WTC11 (cell line): ENCODE measurements around the gene UPP1. TPM values are rescaled to one million over a fixed set of nuclear protein-coding genes. Genes with fewer than 3 reads are reported as not detected.
"Not testable (repeated sequence)": the region's sequence is repeated elsewhere in the genome, so short reads cannot be mapped to it uniquely, and the experiment has no call there.

ENCODE experiments used
- ATAC-seq: fragments of 200-7000 bp; cut with Tn5 transposase; 2 replicates; pipeline ENCODE4 v1.10.0; 2021; ENCODE audit warnings: mild to moderate bottlenecking, moderate library complexity
- CTCF ChIA-PET: fragments of 300-600 bp; sonication (Branson Sonifier 250); formaldehyde crosslinking; loops from one replicate; lab custom pipeline; 2021; ENCODE audit warnings: antibody characterized with exemption; lab: Charles Lee
- POLR2A ChIA-PET: fragments of 350-600 bp; sonication (Branson Sonifier 250); formaldehyde crosslinking; loops from one replicate; lab custom pipeline; 2021; ENCODE audit warnings: antibody characterized with exemption; lab: Charles Lee
- DNase-seq: peaks from one replicate; pipeline ENCODE4 v3.0.0; 2021; ENCODE audit warnings: low spot score
- H3K27ac Mint-ChIP-seq: 2 replicates; pipeline ENCODE4 v1.8.0; 2021; ENCODE audit warnings: mixed read lengths
- H3K27me3 Mint-ChIP-seq: 2 replicates; pipeline ENCODE4 v1.8.0; 2021; ENCODE audit warnings: low read depth, mild to moderate bottlenecking, moderate library complexity, mixed read lengths
- H3K36me3 Mint-ChIP-seq: 2 replicates; pipeline ENCODE4 v1.8.0; 2021; ENCODE audit warnings: mixed read lengths
- H3K4me1 Mint-ChIP-seq: 2 replicates; pipeline ENCODE4 v1.8.0; 2022; ENCODE audit warnings: mixed read lengths
- H3K4me3 Mint-ChIP-seq: 2 replicates; pipeline ENCODE4 v1.8.0; 2021; ENCODE audit warnings: mild to moderate bottlenecking, moderate library complexity, mixed read lengths
- H3K9me3 Mint-ChIP-seq: 2 replicates; pipeline ENCODE4 v1.8.0; 2021; ENCODE audit warnings: mixed read lengths
- CREB1 ChIP-seq: sonication (generic); formaldehyde crosslinking; IDR thresholded peaks from 2 replicates; pipeline ENCODE4 v1.8.0; 2023; ENCODE audit warnings: mild to moderate bottlenecking, missing genetic modification reagents
- ELF4 ChIP-seq: sonication (generic); formaldehyde crosslinking; IDR thresholded peaks from 2 replicates; pipeline ENCODE4 v1.8.1; 2022; ENCODE audit warnings: low read depth, mild to moderate bottlenecking, moderate library complexity, missing genetic modification reagents
- ERG ChIP-seq: fragments of 250-450 bp; sonication (Bioruptor Pico); IDR thresholded peaks from 2 replicates; pipeline ENCODE4 v1.8.0; 2021; ENCODE audit warnings: mild to moderate bottlenecking
- GRHL2 ChIP-seq: fragments of 250-450 bp; sonication (Bioruptor Pico); IDR thresholded peaks from 2 replicates; pipeline ENCODE4 v1.8.0; 2022; ENCODE audit warnings: mild to moderate bottlenecking, moderate library complexity; ENCODE audit not compliant: insufficient replicate concordance, severe bottlenecking
- MLX ChIP-seq: sonication (generic); formaldehyde crosslinking; IDR thresholded peaks from 2 replicates; pipeline ENCODE4 v1.8.1; 2023; ENCODE audit warnings: mild to moderate bottlenecking, missing genetic modification reagents, moderate library complexity
- NFATC4 ChIP-seq: fragments of 250-450 bp; sonication (Bioruptor Pico); IDR thresholded peaks from 2 replicates; pipeline ENCODE4 v1.9.0; 2021; ENCODE audit warnings: mild to moderate bottlenecking
- NFE2L1 ChIP-seq: sonication (generic); formaldehyde crosslinking; IDR thresholded peaks from 2 replicates; pipeline ENCODE4 v1.8.1; 2023; ENCODE audit warnings: missing genetic modification reagents
- NR3C1 ChIP-seq: sonication (generic); formaldehyde crosslinking; conservative IDR thresholded peaks from 2 replicates; pipeline ENCODE4 v1.8.1; 2023; ENCODE audit warnings: low read depth, mild to moderate bottlenecking, missing genetic modification reagents
- OVOL2 ChIP-seq: fragments of 250-450 bp; sonication (Bioruptor Pico); IDR thresholded peaks from 2 replicates; pipeline ENCODE4 v1.9.0; 2021; ENCODE audit warnings: mild to moderate bottlenecking, borderline replicate concordance
- PRRX2 ChIP-seq: fragments of 250-450 bp; sonication (Bioruptor Pico); IDR thresholded peaks from 2 replicates; pipeline ENCODE4 v1.8.0; 2021; ENCODE audit warnings: mild to moderate bottlenecking
- SP1 ChIP-seq: sonication (generic); formaldehyde crosslinking; conservative IDR thresholded peaks from 2 replicates; pipeline ENCODE4 v1.8.1; 2022; ENCODE audit warnings: missing genetic modification reagents
- ZNF138 ChIP-seq: sonication (generic); formaldehyde crosslinking; conservative IDR thresholded peaks from 2 replicates; pipeline ENCODE4 v1.8.1; 2022; ENCODE audit warnings: mild to moderate bottlenecking, moderate library complexity, missing genetic modification reagents
- total RNA-seq: library from RNA; stranded (reverse); gene quantifications from 3 replicates; pipeline ENCODE4 v1.2.3, GENCODE V29; 2021
- TF ChIP-seq, protein P1 (sequence below): sonication (generic); formaldehyde crosslinking; IDR thresholded peaks from 2 replicates; pipeline ENCODE4 v1.8.0; 2022; ENCODE audit warnings: mild to moderate bottlenecking, missing genetic modification reagents
- TF ChIP-seq, protein P2 (sequence below): sonication (generic); formaldehyde crosslinking; conservative IDR thresholded peaks from 2 replicates; pipeline ENCODE4 v1.8.1; 2023; ENCODE audit warnings: mild to moderate bottlenecking, low read depth, missing genetic modification reagents, moderate library complexity
- TF ChIP-seq, protein P3 (sequence below): sonication (generic); formaldehyde crosslinking; conservative IDR thresholded peaks from 2 replicates; pipeline ENCODE4 v1.8.1; 2022; ENCODE audit warnings: mild to moderate bottlenecking, missing genetic modification reagents
- TF ChIP-seq, protein P4 (sequence below): sonication (generic); formaldehyde crosslinking; IDR thresholded peaks from 2 replicates; pipeline ENCODE4 v1.8.0; 2023; ENCODE audit warnings: mild to moderate bottlenecking, missing genetic modification reagents
- TF ChIP-seq, protein P5 (sequence below): sonication (generic); formaldehyde crosslinking; IDR thresholded peaks from 2 replicates; pipeline ENCODE4 v1.8.1; 2023; ENCODE audit warnings: mild to moderate bottlenecking, missing genetic modification reagents, moderate library complexity

Gene UPP1
- total RNA-seq, 1 experiment from 2014 or later = 55.6 TPM

GRCh38 chr7:48147078-48147591 is 58.1 kb downstream of the UPP1 start:
- DNase-seq (no peak), ATAC-seq (peak; percentile 53; the same call in 1 of the 2 replicates)
- ChIA-PET POLR2A (no interaction called here), CTCF (interaction anchor here (0.8 kb wide), 1 partner anchor 42 kb away, joined by 3 read pairs; no protein-coding TSS in a partner anchor)
- TF ChIP-seq, protein P1, sequence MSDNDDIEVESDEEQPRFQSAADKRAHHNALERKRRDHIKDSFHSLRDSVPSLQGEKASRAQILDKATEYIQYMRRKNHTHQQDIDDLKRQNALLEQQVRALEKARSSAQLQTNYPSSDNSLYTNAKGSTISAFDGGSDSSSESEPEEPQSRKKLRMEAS (CRISPR knock-in tag) = no peak
- TF ChIP-seq MLX (no peak), PRRX2 (CRISPR knock-in tag) (no peak), ZNF138 (CRISPR knock-in tag) (no peak), SP1 (CRISPR knock-in tag) (no peak), CREB1 (CRISPR knock-in tag) (no peak), NR3C1 (CRISPR knock-in tag) (no peak), NFE2L1 (no peak), OVOL2 (CRISPR knock-in tag) (no peak), ERG (CRISPR knock-in tag) (no peak), ELF4 (CRISPR knock-in tag) (no peak), GRHL2 (no peak), NFATC4 (CRISPR knock-in tag) (no peak)
- TF ChIP-seq, protein P2, sequence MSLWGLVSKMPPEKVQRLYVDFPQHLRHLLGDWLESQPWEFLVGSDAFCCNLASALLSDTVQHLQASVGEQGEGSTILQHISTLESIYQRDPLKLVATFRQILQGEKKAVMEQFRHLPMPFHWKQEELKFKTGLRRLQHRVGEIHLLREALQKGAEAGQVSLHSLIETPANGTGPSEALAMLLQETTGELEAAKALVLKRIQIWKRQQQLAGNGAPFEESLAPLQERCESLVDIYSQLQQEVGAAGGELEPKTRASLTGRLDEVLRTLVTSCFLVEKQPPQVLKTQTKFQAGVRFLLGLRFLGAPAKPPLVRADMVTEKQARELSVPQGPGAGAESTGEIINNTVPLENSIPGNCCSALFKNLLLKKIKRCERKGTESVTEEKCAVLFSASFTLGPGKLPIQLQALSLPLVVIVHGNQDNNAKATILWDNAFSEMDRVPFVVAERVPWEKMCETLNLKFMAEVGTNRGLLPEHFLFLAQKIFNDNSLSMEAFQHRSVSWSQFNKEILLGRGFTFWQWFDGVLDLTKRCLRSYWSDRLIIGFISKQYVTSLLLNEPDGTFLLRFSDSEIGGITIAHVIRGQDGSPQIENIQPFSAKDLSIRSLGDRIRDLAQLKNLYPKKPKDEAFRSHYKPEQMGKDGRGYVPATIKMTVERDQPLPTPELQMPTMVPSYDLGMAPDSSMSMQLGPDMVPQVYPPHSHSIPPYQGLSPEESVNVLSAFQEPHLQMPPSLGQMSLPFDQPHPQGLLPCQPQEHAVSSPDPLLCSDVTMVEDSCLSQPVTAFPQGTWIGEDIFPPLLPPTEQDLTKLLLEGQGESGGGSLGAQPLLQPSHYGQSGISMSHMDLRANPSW (CRISPR knock-in tag) = no peak
- TF ChIP-seq, protein P3, sequence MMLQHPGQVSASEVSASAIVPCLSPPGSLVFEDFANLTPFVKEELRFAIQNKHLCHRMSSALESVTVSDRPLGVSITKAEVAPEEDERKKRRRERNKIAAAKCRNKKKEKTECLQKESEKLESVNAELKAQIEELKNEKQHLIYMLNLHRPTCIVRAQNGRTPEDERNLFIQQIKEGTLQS (CRISPR knock-in tag) = no peak
- TF ChIP-seq, protein P4, sequence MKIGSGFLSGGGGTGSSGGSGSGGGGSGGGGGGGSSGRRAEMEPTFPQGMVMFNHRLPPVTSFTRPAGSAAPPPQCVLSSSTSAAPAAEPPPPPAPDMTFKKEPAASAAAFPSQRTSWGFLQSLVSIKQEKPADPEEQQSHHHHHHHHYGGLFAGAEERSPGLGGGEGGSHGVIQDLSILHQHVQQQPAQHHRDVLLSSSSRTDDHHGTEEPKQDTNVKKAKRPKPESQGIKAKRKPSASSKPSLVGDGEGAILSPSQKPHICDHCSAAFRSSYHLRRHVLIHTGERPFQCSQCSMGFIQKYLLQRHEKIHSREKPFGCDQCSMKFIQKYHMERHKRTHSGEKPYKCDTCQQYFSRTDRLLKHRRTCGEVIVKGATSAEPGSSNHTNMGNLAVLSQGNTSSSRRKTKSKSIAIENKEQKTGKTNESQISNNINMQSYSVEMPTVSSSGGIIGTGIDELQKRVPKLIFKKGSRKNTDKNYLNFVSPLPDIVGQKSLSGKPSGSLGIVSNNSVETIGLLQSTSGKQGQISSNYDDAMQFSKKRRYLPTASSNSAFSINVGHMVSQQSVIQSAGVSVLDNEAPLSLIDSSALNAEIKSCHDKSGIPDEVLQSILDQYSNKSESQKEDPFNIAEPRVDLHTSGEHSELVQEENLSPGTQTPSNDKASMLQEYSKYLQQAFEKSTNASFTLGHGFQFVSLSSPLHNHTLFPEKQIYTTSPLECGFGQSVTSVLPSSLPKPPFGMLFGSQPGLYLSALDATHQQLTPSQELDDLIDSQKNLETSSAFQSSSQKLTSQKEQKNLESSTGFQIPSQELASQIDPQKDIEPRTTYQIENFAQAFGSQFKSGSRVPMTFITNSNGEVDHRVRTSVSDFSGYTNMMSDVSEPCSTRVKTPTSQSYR (CRISPR knock-in tag) = no peak
- TF ChIP-seq, protein P5, sequence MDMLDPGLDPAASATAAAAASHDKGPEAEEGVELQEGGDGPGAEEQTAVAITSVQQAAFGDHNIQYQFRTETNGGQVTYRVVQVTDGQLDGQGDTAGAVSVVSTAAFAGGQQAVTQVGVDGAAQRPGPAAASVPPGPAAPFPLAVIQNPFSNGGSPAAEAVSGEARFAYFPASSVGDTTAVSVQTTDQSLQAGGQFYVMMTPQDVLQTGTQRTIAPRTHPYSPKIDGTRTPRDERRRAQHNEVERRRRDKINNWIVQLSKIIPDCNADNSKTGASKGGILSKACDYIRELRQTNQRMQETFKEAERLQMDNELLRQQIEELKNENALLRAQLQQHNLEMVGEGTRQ = no peak
- Mint-ChIP-seq H3K4me1 (peaks cover 49% of the 10 kb centered on the region), H3K4me3 (no peak overlapping the region), H3K36me3 (peaks cover 33% of the 10 kb centered on the region), H3K27ac (no peak overlapping the region; the same call in 1 of the 2 replicates), H3K27me3 (no peaks in the 10 kb centered on the region; the same call in 1 of the 2 replicates), H3K9me3 (peaks cover 48% of the 10 kb centered on the region)

DNA sequence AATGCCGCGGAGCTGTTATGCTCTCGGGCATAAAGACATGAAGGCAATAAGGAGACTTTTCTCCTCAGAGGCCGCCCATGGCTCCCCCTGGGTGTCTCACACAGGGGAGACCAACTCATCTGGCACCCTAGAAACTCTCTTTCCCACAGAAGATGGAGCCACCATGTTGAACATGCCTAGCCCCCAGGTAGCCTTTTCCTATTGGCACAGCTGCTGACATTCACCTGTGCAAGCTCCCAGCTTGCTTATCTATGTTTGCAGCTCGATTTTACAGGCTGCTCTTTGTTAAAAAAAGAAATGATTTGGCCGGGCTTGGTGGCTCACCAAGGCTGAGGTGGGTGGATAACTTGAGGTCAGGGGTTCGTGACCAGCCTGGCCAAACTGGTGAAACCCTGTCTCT is 58.6 kb downstream of the UPP1 start:
- peaks cover 44% of the 10 kb centered on the region for H3K9me3 Mint-ChIP-seq
- H3K36me3 Mint-ChIP-seq = peaks cover 27% of the 10 kb centered on the region
- H3K27me3 Mint-ChIP-seq, POLR2A ChIA-PET, DNase-seq, ATAC-seq, H3K4me3 Mint-ChIP-seq, H3K27ac Mint-ChIP-seq: not testable (repeated sequence)
- CTCF ChIA-PET = interaction anchor here (0.8 kb wide), 1 partner anchor 41 kb away, joined by 3 read pairs; no protein-coding TSS in a partner anchor
- peaks cover 49% of the 10 kb centered on the region for H3K4me1 Mint-ChIP-seq
